Activated CD8-positive, alpha-beta T cell treated with anti-CD3 and anti-CD28 coated beads, Interleukin-2, amount 10 ng/mL, durations not matched to agents 7 days and 5 days (primary cell): Measurements from ENCODE around the gene TMEM134. TPM values are rescaled to one million over a fixed set of nuclear protein-coding genes. Genes with fewer than 3 reads are reported as not detected.

Source experiments
- ATAC-seq: fragments of 150-1000 bp; cut with Tn5 transposase; one replicate; pipeline ENCODE4 v1.10.0; 2021; ENCODE audit warnings: moderate library complexity
- CTCF ChIA-PET: fragments of 350-600 bp; sonication (Branson Sonifier 250); formaldehyde crosslinking; loops from one replicate; lab custom pipeline; 2021; ENCODE audit warnings: antibody characterized with exemption; lab: Charles Lee
- POLR2A ChIA-PET: fragments of 350-600 bp; sonication (Branson Sonifier 250); formaldehyde crosslinking; loops from one replicate; lab custom pipeline; 2021; ENCODE audit warnings: antibody characterized with exemption; lab: Charles Lee
- DNase-seq: peaks from one replicate; pipeline ENCODE4 v3.0.0-alpha.2; 2020
- H3K27ac Mint-ChIP-seq: one replicate; pipeline ENCODE4 v1.8.0; 2021; ENCODE audit warnings: mild to moderate bottlenecking, mixed read lengths
- H3K27me3 Mint-ChIP-seq: one replicate; pipeline ENCODE4 v1.8.0; 2021; ENCODE audit warnings: low read depth, mixed read lengths
- H3K36me3 Mint-ChIP-seq: one replicate; pipeline ENCODE4 v1.8.0; 2021; ENCODE audit warnings: low read depth, mixed read lengths
- H3K4me1 Mint-ChIP-seq: one replicate; pipeline ENCODE4 v1.8.0; 2021; ENCODE audit warnings: low read depth, mixed read lengths
- H3K4me3 Mint-ChIP-seq: one replicate; pipeline ENCODE4 v1.8.0; 2021; ENCODE audit warnings: mild to moderate bottlenecking, mixed read lengths
- H3K9me3 Mint-ChIP-seq: one replicate; pipeline ENCODE4 v1.8.0; 2022; ENCODE audit warnings: mixed read lengths; ENCODE audit not compliant: insufficient read depth
- total RNA-seq, 2 experiments: library from RNA; stranded (reverse); gene quantifications; one replicate each; pipeline ENCODE4 v1.2.3, GENCODE V29; 2021

The TMEM134 gene
- total RNA-seq, 2 experiments from 2014 or later: 39.6 to 42.5 TPM

DNA sequence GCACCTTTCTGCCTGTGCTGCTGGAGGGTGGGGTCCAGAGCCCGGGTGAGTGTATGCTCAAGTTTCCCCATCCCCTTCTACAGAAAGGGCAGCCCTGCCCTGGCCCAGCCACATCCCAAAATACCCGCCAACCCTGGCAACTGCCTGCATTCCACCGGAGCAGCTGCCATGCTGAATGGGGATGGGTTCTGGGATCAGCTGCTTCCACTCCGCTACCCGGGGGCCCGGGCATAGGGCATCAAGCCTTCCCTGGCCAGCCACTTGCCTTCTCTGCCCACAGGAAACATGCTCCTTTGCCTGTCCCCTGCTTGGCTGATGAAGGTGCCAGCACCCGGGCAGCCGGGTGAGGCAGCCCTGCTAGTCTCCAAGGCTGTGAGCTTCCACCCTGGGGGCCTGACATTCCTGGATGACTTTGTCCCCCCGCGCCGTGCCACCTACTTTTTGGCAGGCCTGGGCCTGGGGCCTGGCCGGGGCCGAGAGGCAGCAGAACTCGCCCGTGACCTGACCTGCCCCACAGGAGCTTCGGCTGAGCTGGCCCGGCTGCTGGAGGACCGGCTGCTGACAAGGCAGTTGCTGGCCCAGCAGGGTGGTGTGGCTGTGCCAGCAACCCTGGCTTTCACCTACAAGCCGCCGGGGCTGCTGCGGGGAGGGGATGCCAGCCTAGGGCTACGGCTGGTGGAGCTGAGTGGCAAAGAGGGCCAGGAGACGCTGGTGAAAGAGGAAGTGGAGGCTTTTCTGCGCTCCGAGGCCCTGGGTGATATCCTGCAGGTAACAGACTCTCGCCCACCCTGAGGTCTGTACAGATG, 50.4 kb downstream of the TMEM134 start:
- ChIA-PET POLR2A (interaction anchor here (0.8 to 5.8 kb wide), 7 partner anchors 11 to 141 kb away, joined by 3 to 95 read pairs (median 3); partner anchors contain the start of genes PPP1CA, PTPRCAP, RAD9A and TBC1D10C), CTCF (interaction anchor here (0.9 to 6.6 kb wide), 8 partner anchors 11 to 73 kb away, joined by 3 to 73 read pairs (median 3); partner anchors contain the start of genes CLCF1, PPP1CA, PTPRCAP and TBC1D10C)
- Mint-ChIP-seq H3K27me3 (no peaks in the 10 kb centered on the region), H3K27ac (peak overlapping the region; percentile 87), H3K36me3 (peaks cover 3% of the 10 kb centered on the region), H3K4me3 (peak overlapping the region; percentile 79), H3K9me3 (no peaks in the 10 kb centered on the region), H3K4me1 (peaks cover 66% of the 10 kb centered on the region)
- no peak for ATAC-seq
- peak; percentile 53 for DNase-seq

DNA sequence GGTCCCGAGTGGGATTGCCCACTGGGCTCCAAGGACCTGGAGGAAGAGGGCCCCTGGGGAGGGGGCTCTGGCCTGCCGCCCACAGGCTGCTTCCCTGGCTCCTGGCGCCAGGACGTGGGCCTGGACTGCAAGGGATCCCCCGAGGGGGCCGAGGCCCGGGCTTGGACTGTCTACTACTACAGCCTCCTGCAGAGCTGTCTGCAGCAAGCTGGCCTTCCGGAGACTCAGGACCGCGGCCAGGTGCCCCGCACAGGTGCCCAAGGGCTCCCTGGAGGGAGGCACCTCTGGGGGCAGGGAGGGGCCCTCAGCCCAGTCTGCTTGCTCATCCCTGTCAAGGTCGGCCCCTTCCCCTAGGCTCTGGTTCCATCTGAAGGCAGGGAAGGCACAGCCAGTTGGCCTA, 51.6 kb downstream of the TMEM134 start:
- no peak for ATAC-seq
- H3K36me3 Mint-ChIP-seq: peaks cover 6% of the 10 kb centered on the region
- H3K9me3 Mint-ChIP-seq: no peaks in the 10 kb centered on the region
- H3K4me3 Mint-ChIP-seq: no peak overlapping the region
- H3K27me3 Mint-ChIP-seq: peaks cover 2% of the 10 kb centered on the region
- peaks cover 69% of the 10 kb centered on the region for H3K4me1 Mint-ChIP-seq
- CTCF ChIA-PET: interaction anchor here (0.9 to 6.6 kb wide), 5 partner anchors 9 to 72 kb away, joined by 3 to 73 read pairs (median 3); partner anchors contain the start of genes POLD4, PPP1CA and TBC1D10C
- POLR2A ChIA-PET: interaction anchor here (0.7 to 5.8 kb wide), 5 partner anchors 9 to 70 kb away, joined by 3 to 95 read pairs (median 61); partner anchors contain the start of genes PPP1CA, PTPRCAP and TBC1D10C
- peak overlapping the region; percentile 87 for H3K27ac Mint-ChIP-seq
- DNase-seq: no peak

DNA sequence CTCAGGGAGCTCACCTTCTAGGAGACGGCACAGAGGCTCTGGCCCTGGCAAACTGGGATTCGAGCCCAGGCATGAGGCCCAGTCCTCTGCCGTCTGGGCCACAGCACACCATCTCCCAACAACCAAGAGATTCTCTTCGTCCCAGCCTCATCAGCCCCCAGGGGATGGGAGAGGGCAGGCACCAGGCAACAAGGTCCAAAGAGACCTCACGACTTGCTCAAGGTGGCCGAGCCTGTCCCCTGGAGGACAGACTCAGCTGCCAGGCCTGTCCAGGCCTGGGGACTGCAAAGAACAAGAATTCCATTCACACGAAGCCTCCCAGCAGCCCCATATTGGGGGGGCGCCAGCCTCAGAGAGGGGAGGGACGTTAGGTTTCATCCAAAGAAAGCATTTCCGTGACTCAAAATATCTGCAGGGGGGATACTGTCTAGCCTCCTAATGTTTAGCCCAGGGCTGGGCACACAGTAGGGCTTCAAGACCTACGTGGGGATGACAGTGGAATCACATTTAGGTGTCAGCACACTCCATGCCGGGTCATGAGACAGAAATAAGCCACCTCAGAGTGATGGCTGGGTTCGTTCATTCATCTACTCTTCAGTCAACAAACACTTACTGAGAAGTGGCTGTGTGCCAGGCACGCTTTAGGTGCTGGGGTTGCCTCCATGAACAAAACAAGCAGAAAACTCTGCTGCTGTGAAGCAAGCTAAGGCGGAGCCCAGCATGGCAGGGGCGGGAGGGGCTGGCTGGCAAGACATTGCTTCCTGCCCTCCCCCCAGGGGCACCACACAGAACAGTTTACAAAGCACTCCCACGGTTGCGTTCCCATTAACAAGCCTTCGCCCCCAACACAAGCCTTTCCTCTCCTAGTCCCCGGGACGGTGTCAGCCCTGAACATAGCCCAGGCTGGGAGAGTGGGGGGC, 52.4 kb downstream of the TMEM134 start:
- H3K27me3 Mint-ChIP-seq: peaks cover 2% of the 10 kb centered on the region
- peak overlapping the region; percentile 83 for H3K27ac Mint-ChIP-seq
- DNase-seq: peak; percentile 66
- ChIA-PET CTCF (interaction anchor here (1.2 to 6.6 kb wide), 4 partner anchors 9 to 213 kb away, joined by 3 to 73 read pairs (median 19); partner anchors contain the start of genes NUDT8, POLD4, PPP1CA and TBC1D10C), POLR2A (interaction anchor here (0.7 to 5.8 kb wide), 4 partner anchors 9 to 71 kb away, joined by 3 to 95 read pairs (median 68); partner anchors contain the start of genes PPP1CA, PTPRCAP and TBC1D10C)
- H3K4me1 Mint-ChIP-seq: peaks cover 73% of the 10 kb centered on the region
- peak overlapping the region; percentile 62 for H3K4me3 Mint-ChIP-seq
- ATAC-seq: no peak
- H3K9me3 Mint-ChIP-seq: no peaks in the 10 kb centered on the region
- H3K36me3 Mint-ChIP-seq: peaks cover 6% of the 10 kb centered on the region

DNA sequence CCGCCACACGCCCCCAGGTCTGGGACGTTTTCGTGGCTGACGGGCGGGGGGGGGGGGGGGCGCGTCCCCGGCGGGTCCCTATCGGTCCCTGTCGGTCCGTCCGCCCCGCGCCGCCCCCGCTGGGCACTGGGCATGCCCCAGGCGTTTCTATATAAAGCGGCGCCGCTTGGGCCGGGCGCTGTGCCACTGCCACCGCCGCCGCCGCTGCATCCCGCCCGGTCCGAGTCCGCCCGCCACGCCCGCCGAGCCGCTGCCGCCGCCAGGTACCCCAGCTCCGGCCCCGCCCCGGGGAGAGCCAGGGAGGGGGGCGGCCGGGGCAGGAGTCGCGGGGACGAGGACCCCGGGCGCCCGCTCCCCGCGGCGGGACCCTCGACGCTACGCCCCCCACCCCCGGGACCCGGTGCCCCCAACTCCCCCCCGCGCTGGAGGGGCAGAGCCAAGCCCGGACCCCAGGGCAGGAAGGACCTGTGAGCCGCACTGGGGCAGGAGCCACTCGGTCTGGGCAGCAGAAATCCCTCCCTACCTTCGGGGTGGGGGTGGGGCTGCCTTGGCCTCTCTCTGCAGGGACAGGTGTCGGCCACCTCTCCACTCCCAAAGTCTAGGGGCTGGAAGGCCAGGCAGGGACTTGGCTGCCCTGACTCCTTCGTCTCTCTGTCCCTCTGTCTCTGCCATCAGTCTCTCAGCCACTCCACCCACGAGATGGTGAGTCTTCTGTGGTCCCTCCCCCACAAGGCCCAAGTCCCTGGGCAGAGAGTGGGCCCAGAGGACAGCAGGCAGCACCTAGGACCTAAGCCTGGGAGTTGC, 53.3 kb downstream of the TMEM134 start, which contains the start of gene CARNS1:
CARNS1 (plus strand) TSS at position 178 of the 804 bp plus-strand sequence; CDS start at position 700, 522 bp downstream.
- peak within 1 kb of the TSS; percentile 83 for H3K27ac Mint-ChIP-seq
- ChIA-PET POLR2A (interaction anchor here (5.8 kb wide), 1 partner anchor 13 kb away, joined by 95 read pairs; the partner anchor contains the start of genes PPP1CA and TBC1D10C), CTCF (interaction anchor here (1.2 to 6.6 kb wide), 2 partner anchors 13 to 214 kb away, joined by 3 to 73 read pairs; partner anchors contain the start of genes NUDT8, PPP1CA and TBC1D10C)
- no peak for ATAC-seq
- no peaks in the 10 kb centered on the region for H3K9me3 Mint-ChIP-seq
- H3K27me3 Mint-ChIP-seq: peaks cover 2% of the 10 kb centered on the region
- H3K4me3 Mint-ChIP-seq: peak within 1 kb of the TSS; percentile 62
- peaks cover 77% of the 10 kb centered on the region for H3K4me1 Mint-ChIP-seq
- DNase-seq: no peak
- peaks cover 12% of the 10 kb centered on the region for H3K36me3 Mint-ChIP-seq

DNA sequence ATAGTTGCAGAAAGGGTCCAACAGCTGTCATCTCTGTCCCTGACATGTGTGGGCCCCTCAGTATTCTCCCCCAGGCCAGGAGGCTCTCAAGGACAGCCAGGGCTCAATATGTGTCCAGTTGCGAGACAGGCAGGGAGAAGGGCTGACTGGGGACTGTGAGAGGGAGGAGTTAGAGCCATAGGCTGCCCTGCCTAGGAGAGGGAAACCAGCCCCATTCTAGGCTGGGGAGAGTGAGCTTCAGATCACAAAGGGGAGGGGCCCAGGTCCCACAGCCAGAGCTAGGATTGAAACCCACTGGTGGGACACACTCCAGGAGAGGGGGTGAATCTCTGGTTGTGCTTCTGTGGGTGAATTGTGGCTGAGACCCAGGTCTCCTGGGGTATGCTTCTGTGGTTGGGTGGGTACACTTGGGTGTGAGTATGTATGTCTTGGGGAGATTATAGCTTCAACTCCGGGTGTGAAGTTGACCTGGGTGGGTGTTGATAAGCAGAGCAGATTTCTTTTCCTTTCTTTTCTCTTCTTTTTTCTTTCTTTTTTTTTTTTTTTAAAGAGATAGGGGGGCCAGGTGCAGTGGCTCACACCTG, 55.7 kb downstream of the TMEM134 start:
- Mint-ChIP-seq H3K4me3 (no peak overlapping the region), H3K9me3 (no peaks in the 10 kb centered on the region), H3K36me3 (peaks cover 27% of the 10 kb centered on the region), H3K4me1 (peaks cover 80% of the 10 kb centered on the region), H3K27me3 (peaks cover 2% of the 10 kb centered on the region), H3K27ac (peak overlapping the region; percentile 48)
- POLR2A ChIA-PET: interaction anchor here (0.8 to 4.1 kb wide), 8 partner anchors 7 to 142 kb away, joined by 3 to 34 read pairs (median 6); partner anchors contain the start of genes PPP1CA, PTPRCAP, RPS6KB2 and TBC1D10C
- ATAC-seq (no peak), DNase-seq (no peak)
- CTCF ChIA-PET: interaction anchor here (0.8 to 4.3 kb wide), 5 partner anchors 9 to 56 kb away, joined by 3 to 29 read pairs (median 6); partner anchors contain the start of genes PPP1CA, PTPRCAP and TBC1D10C

DNA sequence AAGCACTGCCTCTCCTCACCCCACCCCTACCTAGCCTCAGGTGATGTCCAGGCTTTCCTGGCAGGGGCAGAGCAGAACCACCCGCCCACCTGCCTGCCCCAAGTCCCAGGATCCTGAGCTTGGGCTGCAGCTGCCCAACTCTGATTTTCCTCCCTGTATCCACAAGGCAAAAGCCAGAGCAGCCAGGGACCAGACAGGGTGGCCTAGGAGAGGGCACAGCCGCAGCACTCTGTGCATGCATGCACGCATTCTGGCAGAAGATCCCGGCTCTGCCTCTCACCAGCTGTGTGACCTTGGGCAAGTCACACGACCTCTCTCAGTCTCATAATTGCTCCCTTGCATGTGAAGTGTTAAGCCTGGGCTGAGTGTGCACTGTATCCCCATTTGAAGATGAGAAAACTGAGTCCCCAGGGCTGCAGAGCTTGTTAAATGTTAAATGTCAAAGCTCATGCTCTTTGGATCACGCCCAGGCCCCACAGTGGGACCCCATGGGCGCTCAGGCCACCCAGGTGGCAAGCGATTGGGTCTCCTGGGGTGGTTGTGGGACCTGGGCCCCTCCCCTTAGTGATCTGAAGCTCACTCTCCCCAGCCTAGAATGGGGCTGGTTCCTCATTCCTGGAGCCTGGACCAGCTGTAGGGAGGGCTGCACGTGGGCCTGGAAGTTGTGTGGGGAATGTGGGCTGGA, 56.4 kb downstream of the TMEM134 start:
- ChIA-PET POLR2A (interaction anchor here (0.7 to 4.1 kb wide), 10 partner anchors 8 to 141 kb away, joined by 3 to 34 read pairs (median 5); partner anchors contain the start of genes ANKRD13D, PPP1CA, PTPRCAP and RAD9A), CTCF (interaction anchor here (1.4 to 4.3 kb wide), 3 partner anchors 9 to 25 kb away, joined by 6 to 29 read pairs (median 6); partner anchors contain the start of genes PPP1CA, PTPRCAP and TBC1D10C)
- peaks cover 80% of the 10 kb centered on the region for H3K4me1 Mint-ChIP-seq
- H3K9me3 Mint-ChIP-seq: no peaks in the 10 kb centered on the region
- no peak for DNase-seq
- no peak for ATAC-seq
- no peak overlapping the region for H3K4me3 Mint-ChIP-seq
- peaks cover 2% of the 10 kb centered on the region for H3K27me3 Mint-ChIP-seq
- peaks cover 34% of the 10 kb centered on the region for H3K36me3 Mint-ChIP-seq
- peak overlapping the region; percentile 69 for H3K27ac Mint-ChIP-seq

DNA sequence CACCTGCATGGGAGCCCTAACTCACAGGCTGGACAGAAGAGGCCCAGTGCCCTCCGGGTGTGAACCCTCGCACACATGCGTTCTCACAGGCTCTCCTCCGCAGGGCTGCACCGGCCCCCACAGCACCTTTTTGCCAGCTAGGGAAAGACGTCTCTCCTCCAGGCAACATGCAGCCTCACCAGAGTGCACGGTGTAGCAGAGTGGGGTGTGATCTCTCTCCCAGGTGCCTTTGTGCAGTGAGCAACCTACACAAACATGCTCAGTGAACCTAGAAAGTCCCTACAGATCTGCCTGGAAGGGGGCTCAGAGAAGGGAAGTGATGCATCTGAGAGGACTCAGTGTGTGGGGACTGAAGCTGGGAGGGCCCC, 57.3 kb downstream of the TMEM134 start:
- Mint-ChIP-seq H3K4me3 (no peak overlapping the region), H3K36me3 (peaks cover 41% of the 10 kb centered on the region), H3K9me3 (no peaks in the 10 kb centered on the region), H3K4me1 (peaks cover 83% of the 10 kb centered on the region), H3K27me3 (peaks cover 2% of the 10 kb centered on the region), H3K27ac (peak overlapping the region; percentile 69)
- ATAC-seq (no peak), DNase-seq (no peak)
- ChIA-PET POLR2A (interaction anchor here (0.6 to 4.1 kb wide), 9 partner anchors 9 to 144 kb away, joined by 3 to 34 read pairs (median 5); partner anchors contain the start of genes AIP, PPP1CA, PTPRCAP and RAD9A), CTCF (interaction anchor here (1.4 to 4.3 kb wide), 3 partner anchors 8 to 26 kb away, joined by 6 to 29 read pairs (median 6); partner anchors contain the start of genes PPP1CA, PTPRCAP and TBC1D10C)
